Calu3 (cell line): Measurements from ENCODE around the gene TBXAS1. TPM values are rescaled to one million over a fixed set of nuclear protein-coding genes. Genes with fewer than 3 reads are reported as not detected.

Source experiments
- BruUV-seq: library from RNA; stranded (reverse); fragments of 400-500 nt; replicated peaks from 2 replicates; lab custom pipeline; 2021; lab: Mats Ljungman, UMichigan
- CTCF ChIA-PET: fragments of 300-600 bp; sonication (Branson Sonifier 250); formaldehyde crosslinking; loops from one replicate; lab custom pipeline; 2022; ENCODE audit warnings: antibody characterized with exemption; lab: Charles Lee
- DNase-seq: peaks from one replicate; pipeline ENCODE4 v3.0.0; 2022
- H3K27ac Mint-ChIP-seq: one replicate; pipeline ENCODE4 v1.8.0; 2022; ENCODE audit warnings: mixed read lengths; ENCODE audit not compliant: unreplicated experiment
- H3K27me3 Mint-ChIP-seq: one replicate; pipeline ENCODE4 v1.8.0; 2022; ENCODE audit warnings: mixed read lengths; ENCODE audit not compliant: unreplicated experiment
- H3K36me3 Mint-ChIP-seq: one replicate; pipeline ENCODE4 v1.8.0; 2022; ENCODE audit warnings: mild to moderate bottlenecking, moderate library complexity, mixed read lengths; ENCODE audit not compliant: insufficient read depth, unreplicated experiment
- H3K4me1 Mint-ChIP-seq: one replicate; pipeline ENCODE4 v1.8.0; 2022; ENCODE audit warnings: mild to moderate bottlenecking, low read depth, mixed read lengths; ENCODE audit not compliant: unreplicated experiment
- H3K4me3 Mint-ChIP-seq: one replicate; pipeline ENCODE4 v1.8.0; 2022; ENCODE audit warnings: mild to moderate bottlenecking, low read depth, moderate library complexity, mixed read lengths; ENCODE audit not compliant: unreplicated experiment
- H3K9me3 Mint-ChIP-seq: one replicate; pipeline ENCODE4 v1.8.0; 2022; ENCODE audit warnings: low read depth, mixed read lengths; ENCODE audit not compliant: unreplicated experiment
- intact Hi-C: fragments of 100-400 bp; cut with micrococcal nuclease; formaldehyde crosslinking; loops from one replicate; pipeline ENCODE4 v1.10.0; 2022; ENCODE audit not compliant: unreplicated experiment
- total RNA-seq: library from RNA; stranded (reverse); gene quantifications from 2 replicates; pipeline ENCODE4 v1.2.3, GENCODE V29; 2022
- TF ChIP-seq, protein P1 (sequence below): fragments of 200-600 bp; IDR thresholded peaks from one replicate; pipeline ENCODE4 v1.8.0; 2022; ENCODE audit warnings: antibody characterized with exemption; ENCODE audit not compliant: unreplicated experiment

The TBXAS1 gene
- total RNA-seq, 1 experiment from 2014 or later, result 33.0 TPM

GRCh38 chr7:139808846-139809442 lies 20.1 kb upstream of the TBXAS1 start:
- Mint-ChIP-seq H3K36me3 (peaks cover 8% of the 10 kb centered on the region), H3K4me1 (no peaks in the 10 kb centered on the region), H3K4me3 (no peak overlapping the region), H3K9me3 (peaks cover 2% of the 10 kb centered on the region), H3K27me3 (no peaks in the 10 kb centered on the region), H3K27ac (no peak overlapping the region)
- TF ChIP-seq, protein P1, sequence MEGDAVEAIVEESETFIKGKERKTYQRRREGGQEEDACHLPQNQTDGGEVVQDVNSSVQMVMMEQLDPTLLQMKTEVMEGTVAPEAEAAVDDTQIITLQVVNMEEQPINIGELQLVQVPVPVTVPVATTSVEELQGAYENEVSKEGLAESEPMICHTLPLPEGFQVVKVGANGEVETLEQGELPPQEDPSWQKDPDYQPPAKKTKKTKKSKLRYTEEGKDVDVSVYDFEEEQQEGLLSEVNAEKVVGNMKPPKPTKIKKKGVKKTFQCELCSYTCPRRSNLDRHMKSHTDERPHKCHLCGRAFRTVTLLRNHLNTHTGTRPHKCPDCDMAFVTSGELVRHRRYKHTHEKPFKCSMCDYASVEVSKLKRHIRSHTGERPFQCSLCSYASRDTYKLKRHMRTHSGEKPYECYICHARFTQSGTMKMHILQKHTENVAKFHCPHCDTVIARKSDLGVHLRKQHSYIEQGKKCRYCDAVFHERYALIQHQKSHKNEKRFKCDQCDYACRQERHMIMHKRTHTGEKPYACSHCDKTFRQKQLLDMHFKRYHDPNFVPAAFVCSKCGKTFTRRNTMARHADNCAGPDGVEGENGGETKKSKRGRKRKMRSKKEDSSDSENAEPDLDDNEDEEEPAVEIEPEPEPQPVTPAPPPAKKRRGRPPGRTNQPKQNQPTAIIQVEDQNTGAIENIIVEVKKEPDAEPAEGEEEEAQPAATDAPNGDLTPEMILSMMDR, result no peak
- no TSS peak for BruUV-seq
- CTCF ChIA-PET, result interaction anchor here (0.6 to 1.0 kb wide), 2 partner anchors 25 to 31 kb away, joined by 3 to 5 read pairs; no protein-coding TSS in a partner anchor
- intact Hi-C loops, result no loop called here
- DNase-seq, result no peak

- CTCF ChIA-PET, result no interaction called here
- no peaks in the 10 kb centered on the region for H3K4me1 Mint-ChIP-seq
- H3K36me3 Mint-ChIP-seq, result peaks cover 8% of the 10 kb centered on the region
- H3K4me3 Mint-ChIP-seq, result no peak overlapping the region
- no peak for DNase-seq
- peaks cover 2% of the 10 kb centered on the region for H3K9me3 Mint-ChIP-seq
- TF ChIP-seq, protein P1, result no peak
- H3K27ac Mint-ChIP-seq, result no peak overlapping the region
- H3K27me3 Mint-ChIP-seq, result no peaks in the 10 kb centered on the region
- no TSS peak for BruUV-seq
- intact Hi-C loops, result no loop called here
These were observed 18.0 kb upstream of the TBXAS1 start for GRCh38 chr7:139811066-139811465.

GRCh38 chr7:139813151-139813550 lies 15.9 kb upstream of the TBXAS1 start:
- BruUV-seq, result no TSS peak
- Mint-ChIP-seq H3K27me3 (no peaks in the 10 kb centered on the region), H3K9me3 (peaks cover 6% of the 10 kb centered on the region), H3K36me3 (no peaks in the 10 kb centered on the region), H3K27ac (no peak overlapping the region), H3K4me3 (no peak overlapping the region), H3K4me1 (no peaks in the 10 kb centered on the region)
- TF ChIP-seq, protein P1, result no peak
- intact Hi-C loops, result no loop called here
- no peak for DNase-seq
- CTCF ChIA-PET, result no interaction called here

GRCh38 chr7:139813689-139814088 lies 15.4 kb upstream of the TBXAS1 start:
- H3K27ac Mint-ChIP-seq, result no peak overlapping the region
- CTCF ChIA-PET, result no interaction called here
- no peak overlapping the region for H3K4me3 Mint-ChIP-seq
- TF ChIP-seq, protein P1, result no peak
- no peak for DNase-seq
- no peaks in the 10 kb centered on the region for H3K27me3 Mint-ChIP-seq
- peaks cover 6% of the 10 kb centered on the region for H3K9me3 Mint-ChIP-seq
- no TSS peak for BruUV-seq
- H3K36me3 Mint-ChIP-seq, result no peaks in the 10 kb centered on the region
- no peaks in the 10 kb centered on the region for H3K4me1 Mint-ChIP-seq
- intact Hi-C loops, result no loop called here
